Suprapubic skin (tissue), 4 donors: Measurements from ENCODE around the gene PPP1R3G. TPM values are rescaled to one million over a fixed set of nuclear protein-coding genes. Genes with fewer than 3 reads are reported as not detected.

Experiments used
- DNase-seq, 2 donors: peaks; one replicate each; pipeline ENCODE4 v3.0.0-alpha.2; 2019; ENCODE audit warnings: low spot score in 2 of 2
- H3K27ac ChIP-seq: fragments of 200-600 bp; sonication (generic); one replicate; pipeline ENCODE4 v1.5.1; 2019
- H3K27me3 ChIP-seq: fragments of 200-600 bp; sonication (generic); one replicate; pipeline ENCODE4 v1.5.1; 2019
- H3K36me3 ChIP-seq: fragments of 200-600 bp; sonication (generic); one replicate; pipeline ENCODE4 v1.5.1; 2019
- H3K4me1 ChIP-seq: fragments of 200-600 bp; sonication (generic); one replicate; pipeline ENCODE4 v1.5.1; 2019
- H3K4me3 ChIP-seq: fragments of 200-600 bp; sonication (generic); one replicate; pipeline ENCODE4 v1.5.1; 2019; ENCODE audit warnings: mild to moderate bottlenecking
- H3K9me3 ChIP-seq: fragments of 200-600 bp; sonication (generic); one replicate; pipeline ENCODE4 v1.5.1; 2019
- CTCF ChIP-seq, 2 donors: fragments of 200-600 bp in 1 of 2; fragments of 450-650 bp in 1 of 2; sonication (generic) in 1 of 2; IDR thresholded peaks; one replicate each; pipeline ENCODE4 v1.5.1; 2016 to 2019; ENCODE audit warnings: antibody characterized with exemption in 2 of 2, mild to moderate bottlenecking in 1 of 2, moderate library complexity in 1 of 2
- EP300 ChIP-seq: sonication (generic); formaldehyde crosslinking; IDR thresholded peaks from one replicate; pipeline ENCODE4 v1.6.1; 2017; ENCODE audit warnings: antibody characterized with exemption
- POLR2A ChIP-seq, 2 donors: fragments of 450-650 bp; IDR thresholded peaks; one replicate each; pipeline ENCODE4 v1.6.1; 2017; ENCODE audit warnings: antibody characterized with exemption in 2 of 2, mild to moderate bottlenecking in 2 of 2, moderate library complexity in 2 of 2
- POLR2AphosphoS5 ChIP-seq, 3 donors: sonication (generic); formaldehyde crosslinking; IDR thresholded peaks; one replicate each; pipeline ENCODE4 v1.6.1; 2017; ENCODE audit warnings: antibody characterized with exemption in 3 of 3
- WGBS: methylation state at CpG from one replicate; pipeline ENCODE4 v1.1.5; 2018; 5-methylcytosine and 5-hydroxymethylcytosine counted together
- total RNA-seq, 4 donors: library from RNA; depleted of rRNA; stranded (reverse); fragments of >200 nt; gene quantifications; one replicate each; pipeline ENCODE4 v1.1.0, GENCODE V29; 2016

The PPP1R3G gene
- total RNA-seq, 4 donors from 2014 or later = 0.38 to 0.80 (median 0.67) TPM

- Histone ChIP-seq H3K36me3 (no peaks in the 10 kb centered on the region), H3K27ac (peak overlapping the region; percentile 82), H3K27me3 (peaks cover 20% of the 10 kb centered on the region), H3K9me3 (no peaks in the 10 kb centered on the region), H3K4me1 (peaks cover 43% of the 10 kb centered on the region), H3K4me3 (peak overlapping the region; percentile 75)
- TF ChIP-seq POLR2AphosphoS5 (IDR thresholded peaks at IDR 0.05) = no peak
- no peak for TF ChIP-seq CTCF (IDR thresholded peaks at IDR 0.05)
- no peak for TF ChIP-seq POLR2A (IDR thresholded peaks at IDR 0.05)
- TF ChIP-seq EP300 = no peak
- no peak for DNase-seq
- WGBS = 56% methylated on average over 18 of the region's 18 CpGs
These were observed 1.3 kb upstream of the PPP1R3G start for GRCh38 chr6:5083813-5084359.

- WGBS = 0% methylated on average over 2 of the region's 57 CpGs
- Histone ChIP-seq H3K36me3 (no peaks in the 10 kb centered on the region), H3K27me3 (peaks cover 20% of the 10 kb centered on the region), H3K4me3 (peak overlapping the region; percentile 75), H3K27ac (peak overlapping the region; percentile 82), H3K4me1 (peaks cover 43% of the 10 kb centered on the region), H3K9me3 (no peaks in the 10 kb centered on the region)
- no peak for TF ChIP-seq POLR2A (IDR thresholded peaks at IDR 0.05)
- no peak for TF ChIP-seq CTCF (IDR thresholded peaks at IDR 0.05)
- no peak for TF ChIP-seq EP300
- TF ChIP-seq POLR2AphosphoS5 (IDR thresholded peaks at IDR 0.05) = no peak
- peak in 1 of 2 donors; percentile 73 for DNase-seq
These were observed 771 bp upstream of the PPP1R3G start for GRCh38 chr6:5084360-5084780.

- no peak for TF ChIP-seq POLR2AphosphoS5 (IDR thresholded peaks at IDR 0.05)
- TF ChIP-seq EP300 = no peak
- no peak for TF ChIP-seq CTCF (IDR thresholded peaks at IDR 0.05)
- TF ChIP-seq POLR2A (IDR thresholded peaks at IDR 0.05) = no peak
- Histone ChIP-seq H3K4me1 (peaks cover 43% of the 10 kb centered on the region), H3K27me3 (peaks cover 20% of the 10 kb centered on the region), H3K36me3 (no peaks in the 10 kb centered on the region), H3K27ac (peak overlapping the region; percentile 82), H3K9me3 (no peaks in the 10 kb centered on the region), H3K4me3 (peak overlapping the region; percentile 75)
- DNase-seq = no peak
- WGBS = no CpG with 5 or more reads among the region's 74 CpGs
These were observed 630 bp downstream of the PPP1R3G start for GRCh38 chr6:5085648-5086293.

- Histone ChIP-seq H3K9me3 (no peaks in the 10 kb centered on the region), H3K4me1 (peaks cover 43% of the 10 kb centered on the region), H3K4me3 (peak overlapping the region; percentile 75), H3K36me3 (no peaks in the 10 kb centered on the region), H3K27me3 (peaks cover 20% of the 10 kb centered on the region), H3K27ac (no peak overlapping the region)
- no peak for DNase-seq
- WGBS = 42% methylated on average over 18 of the region's 56 CpGs
- TF ChIP-seq CTCF (IDR thresholded peaks at IDR 0.05) (no peak), POLR2AphosphoS5 (IDR thresholded peaks at IDR 0.05) (no peak), EP300 (no peak), POLR2A (IDR thresholded peaks at IDR 0.05) (no peak)
These were observed 1.3 kb downstream of the PPP1R3G start for GRCh38 chr6:5086294-5086890.

GRCh38 chr6:5087389-5087788 is 2.2 kb downstream of the PPP1R3G start:
- TF ChIP-seq POLR2AphosphoS5 (IDR thresholded peaks at IDR 0.05) (no peak), CTCF (IDR thresholded peaks at IDR 0.05) (no peak), EP300 (no peak), POLR2A (IDR thresholded peaks at IDR 0.05) (no peak)
- Histone ChIP-seq H3K36me3 (no peaks in the 10 kb centered on the region), H3K4me1 (peaks cover 37% of the 10 kb centered on the region), H3K27ac (no peak overlapping the region), H3K9me3 (no peaks in the 10 kb centered on the region), H3K27me3 (peaks cover 20% of the 10 kb centered on the region), H3K4me3 (no peak overlapping the region)
- 95% methylated on average over 19 of the region's 19 CpGs for WGBS
- DNase-seq = no peak
